ENCODE measurements around the gene HPN.

HPN gene

DNA sequence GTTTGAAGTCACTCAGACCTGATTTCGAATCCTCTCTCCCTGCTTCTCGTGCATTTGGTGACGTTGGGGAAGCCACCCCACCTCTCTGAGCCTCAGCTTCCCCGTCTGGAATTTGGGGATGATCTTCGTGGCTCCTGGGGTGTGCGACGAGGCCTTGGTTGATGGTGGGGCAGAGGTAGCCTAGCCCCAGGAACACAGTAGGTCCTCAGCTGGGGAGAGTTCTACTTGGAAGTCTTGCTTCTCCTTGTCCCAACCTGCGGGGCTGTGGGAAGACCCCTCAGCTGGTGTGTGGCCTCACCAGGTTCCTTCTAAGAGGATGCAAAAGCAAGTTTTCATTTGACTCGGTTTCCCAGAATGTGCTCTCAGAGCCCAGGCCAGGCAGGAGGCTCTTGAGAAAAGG, 13.1 kb downstream of the HPN start:
- H3K4me2 ChIP-seq (ENCODE audit: low read depth, low read length, poor library complexity, severe bottlenecking): no peak overlapping the region
- TF ChIP-seq, protein P1, sequence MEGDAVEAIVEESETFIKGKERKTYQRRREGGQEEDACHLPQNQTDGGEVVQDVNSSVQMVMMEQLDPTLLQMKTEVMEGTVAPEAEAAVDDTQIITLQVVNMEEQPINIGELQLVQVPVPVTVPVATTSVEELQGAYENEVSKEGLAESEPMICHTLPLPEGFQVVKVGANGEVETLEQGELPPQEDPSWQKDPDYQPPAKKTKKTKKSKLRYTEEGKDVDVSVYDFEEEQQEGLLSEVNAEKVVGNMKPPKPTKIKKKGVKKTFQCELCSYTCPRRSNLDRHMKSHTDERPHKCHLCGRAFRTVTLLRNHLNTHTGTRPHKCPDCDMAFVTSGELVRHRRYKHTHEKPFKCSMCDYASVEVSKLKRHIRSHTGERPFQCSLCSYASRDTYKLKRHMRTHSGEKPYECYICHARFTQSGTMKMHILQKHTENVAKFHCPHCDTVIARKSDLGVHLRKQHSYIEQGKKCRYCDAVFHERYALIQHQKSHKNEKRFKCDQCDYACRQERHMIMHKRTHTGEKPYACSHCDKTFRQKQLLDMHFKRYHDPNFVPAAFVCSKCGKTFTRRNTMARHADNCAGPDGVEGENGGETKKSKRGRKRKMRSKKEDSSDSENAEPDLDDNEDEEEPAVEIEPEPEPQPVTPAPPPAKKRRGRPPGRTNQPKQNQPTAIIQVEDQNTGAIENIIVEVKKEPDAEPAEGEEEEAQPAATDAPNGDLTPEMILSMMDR (IDR thresholded peaks at IDR 0.05; ENCODE audit: insufficient read depth, low read length, poor library complexity, severe bottlenecking): no peak
- TF ChIP-seq EZH2phosphoT487 (conservative IDR thresholded peaks at IDR 0.05; ENCODE audit: low read length): no peak
- H3K36me3 ChIP-seq (ENCODE audit: low read length): no peaks in the 10 kb centered on the region
- no peaks in the 10 kb centered on the region for H3F3A ChIP-seq (ENCODE audit: insufficient read depth)
- no peak overlapping the region for H3K27ac ChIP-seq (ENCODE audit: low read depth, low read length)
- no peaks in the 10 kb centered on the region for H3K79me2 ChIP-seq (ENCODE audit: insufficient read depth, low read length)
- no peak overlapping the region for H2AFZ ChIP-seq (ENCODE audit: low read depth, low read length, severe bottlenecking)
- no peaks in the 10 kb centered on the region for H3K9me2 ChIP-seq (replicated peaks; ENCODE audit: insufficient read depth, low read length)
- H3K27me3 ChIP-seq (ENCODE audit: low read length): no peaks in the 10 kb centered on the region
- H3K9me3 ChIP-seq (ENCODE audit: insufficient read depth, low read length): no peaks in the 10 kb centered on the region
- no peak overlapping the region for H3K4me3 ChIP-seq (ENCODE audit: insufficient read depth, low read length, poor library complexity, severe bottlenecking)
- no peaks in the 10 kb centered on the region for H4K20me1 ChIP-seq (ENCODE audit: low read depth, low read length)
- no peak overlapping the region for H3K9ac ChIP-seq (ENCODE audit: low read length)

DNA sequence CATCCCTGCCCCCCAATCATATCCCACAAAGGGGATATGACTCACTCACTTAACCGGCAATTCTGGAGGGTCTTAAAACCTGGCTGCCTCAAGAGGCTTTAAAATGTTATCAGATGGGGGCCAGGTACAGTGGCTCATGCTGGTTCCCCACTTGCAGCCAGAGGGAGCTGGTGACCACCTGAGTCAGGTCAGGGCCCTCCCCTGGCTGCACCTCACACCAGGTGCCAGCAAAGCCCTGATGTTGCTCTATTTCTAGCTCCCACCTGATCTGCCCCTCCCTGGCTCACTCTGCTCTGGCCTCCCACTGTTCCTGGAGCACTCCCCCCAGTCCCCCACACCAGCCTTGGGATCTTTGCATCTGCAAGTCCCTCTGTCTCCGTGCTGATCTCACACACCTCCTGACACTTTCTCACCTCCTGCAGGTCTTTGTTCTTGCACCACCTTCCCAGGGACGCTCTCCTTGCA, 14.2 kb downstream of the HPN start:
- Histone ChIP-seq H3K9me2 (replicated peaks; ENCODE audit: insufficient read depth, low read length) (no peaks in the 10 kb centered on the region), H3K36me3 (ENCODE audit: low read length) (no peaks in the 10 kb centered on the region), H3K27ac (ENCODE audit: low read depth, low read length) (no peak overlapping the region), H2AFZ (ENCODE audit: low read depth, low read length, severe bottlenecking) (no peak overlapping the region), H3K9me3 (ENCODE audit: insufficient read depth, low read length) (no peaks in the 10 kb centered on the region), H3K27me3 (ENCODE audit: low read length) (no peaks in the 10 kb centered on the region), H3F3A (ENCODE audit: insufficient read depth) (no peaks in the 10 kb centered on the region), H3K9ac (ENCODE audit: low read length) (no peak overlapping the region), H3K4me2 (ENCODE audit: low read depth, low read length, poor library complexity, severe bottlenecking) (no peak overlapping the region), H3K4me3 (ENCODE audit: insufficient read depth, low read length, poor library complexity, severe bottlenecking) (no peak overlapping the region), H3K79me2 (ENCODE audit: insufficient read depth, low read length) (no peaks in the 10 kb centered on the region), H4K20me1 (ENCODE audit: low read depth, low read length) (no peaks in the 10 kb centered on the region)
- TF ChIP-seq EZH2phosphoT487 (conservative IDR thresholded peaks at IDR 0.05; ENCODE audit: low read length): no peak
- TF ChIP-seq, protein P1 (IDR thresholded peaks at IDR 0.05; ENCODE audit: insufficient read depth, low read length, poor library complexity, severe bottlenecking): peak; percentile 53

DNA sequence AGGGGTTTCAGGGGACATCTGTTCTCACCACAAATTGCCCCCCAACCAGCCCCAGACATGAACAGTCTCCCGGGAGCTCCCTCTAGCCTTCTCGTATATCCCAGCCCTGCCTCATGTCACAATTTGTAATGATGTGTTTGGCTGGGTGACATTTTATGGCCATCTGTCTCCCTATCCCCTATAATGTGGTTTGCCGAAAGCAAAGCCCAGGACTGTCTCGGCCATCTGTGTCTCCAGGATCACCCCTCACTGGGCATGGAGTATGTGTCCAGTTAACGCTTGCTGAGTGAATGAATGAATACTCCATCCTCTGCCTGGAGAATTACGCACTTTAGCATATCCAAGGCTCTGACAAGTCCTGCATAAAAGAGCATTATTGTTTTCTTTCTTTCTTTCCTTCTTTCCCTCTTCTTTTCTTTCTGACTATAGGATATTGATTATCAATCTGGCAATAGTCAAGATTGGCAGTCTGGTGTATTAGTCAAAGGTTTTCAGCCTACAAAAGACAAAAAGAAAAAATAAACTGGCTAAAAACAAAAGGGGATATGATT, 15.1 kb downstream of the HPN start:
- H3K27ac ChIP-seq (ENCODE audit: low read depth, low read length): no peak overlapping the region
- no peaks in the 10 kb centered on the region for H4K20me1 ChIP-seq (ENCODE audit: low read depth, low read length)
- no peak overlapping the region for H3K9ac ChIP-seq (ENCODE audit: low read length)
- TF ChIP-seq, protein P1 (IDR thresholded peaks at IDR 0.05; ENCODE audit: insufficient read depth, low read length, poor library complexity, severe bottlenecking): no peak
- TF ChIP-seq EZH2phosphoT487 (conservative IDR thresholded peaks at IDR 0.05; ENCODE audit: low read length): no peak
- no peaks in the 10 kb centered on the region for H3K9me3 ChIP-seq (ENCODE audit: insufficient read depth, low read length)
- H3K27me3 ChIP-seq (ENCODE audit: low read length): no peaks in the 10 kb centered on the region
- H2AFZ ChIP-seq (ENCODE audit: low read depth, low read length, severe bottlenecking): no peak overlapping the region
- no peak overlapping the region for H3K4me2 ChIP-seq (ENCODE audit: low read depth, low read length, poor library complexity, severe bottlenecking)
- no peaks in the 10 kb centered on the region for H3K79me2 ChIP-seq (ENCODE audit: insufficient read depth, low read length)
- H3K36me3 ChIP-seq (ENCODE audit: low read length): no peaks in the 10 kb centered on the region
- H3F3A ChIP-seq (ENCODE audit: insufficient read depth): no peaks in the 10 kb centered on the region
- H3K4me3 ChIP-seq (ENCODE audit: insufficient read depth, low read length, poor library complexity, severe bottlenecking): no peak overlapping the region
- no peaks in the 10 kb centered on the region for H3K9me2 ChIP-seq (replicated peaks; ENCODE audit: insufficient read depth, low read length)

All from SU-DHL-6 (cell line).